Left lung (tissue), 10 donors: ENCODE measurements around the gene FGF7. TPM values are rescaled to one million over a fixed set of nuclear protein-coding genes. Genes with fewer than 3 reads are reported as not detected.

ENCODE experiments used
- ATAC-seq: fragments of 200-7000 bp; cut with Tn5 transposase; one replicate; pipeline ENCODE4 v1.9.1; 2020; ENCODE audit warnings: moderate library complexity
- DNase-seq, 4 donors: peaks; one replicate each; pipeline ENCODE4 v3.0.0-alpha.2; 2013 to 2020
- H3K27ac ChIP-seq, 2 donors: fragments of 200-600 bp; sonication (generic) in 1 of 2; one replicate each; pipeline versions ENCODE4 v1.5.0 to v1.8.0; 2020 to 2021
- H3K27me3 ChIP-seq, 2 donors: fragments of 200-600 bp; sonication (generic) in 1 of 2; one replicate each; pipeline versions ENCODE4 v1.5.0 to v1.8.0; 2020 to 2021
- H3K36me3 ChIP-seq, 2 donors: fragments of 200-600 bp; sonication (generic) in 1 of 2; one replicate each; pipeline versions ENCODE4 v1.5.0 to v1.8.0; 2020 to 2021
- H3K4me1 ChIP-seq, 2 donors: fragments of 200-600 bp; one replicate each; pipeline ENCODE4 v1.8.0; 2021
- H3K4me3 ChIP-seq, 2 donors: fragments of 200-600 bp; sonication (generic) in 1 of 2; one replicate each; pipeline versions ENCODE4 v1.5.0 to v1.8.0; 2020 to 2021; ENCODE audit warnings: mild to moderate bottlenecking in 1 of 2
- H3K9me3 ChIP-seq, 2 donors: fragments of 200-600 bp; sonication (generic) in 1 of 2; one replicate each; pipeline versions ENCODE4 v1.5.0 to v1.8.0; 2020 to 2021
- intact Hi-C, 2 donors: fragments of 100-400 bp; cut with DNase I; formaldehyde crosslinking; loops; one replicate each; pipeline versions ENCODE4 v1.11.2 to v1.14.2; 2022
- polyA plus RNA-seq, 6 donors: library from polyadenylated mRNA; unstranded; fragments of 120-200 nt; gene quantifications; one replicate each; pipeline ENCODE4 v1.2.1, GENCODE V29; 2013; ENCODE audit not compliant: insufficient read length in 6 of 6
- total RNA-seq, 2 donors: library from RNA; stranded (reverse); fragmentation: NEBNext Ultra II Directional; extraction: Animal tissue kit (Norgen Biotek cat#: 25700); gene quantifications; one replicate each; pipeline ENCODE4 v1.2.1, GENCODE V29; 2021
- TF ChIP-seq, protein P1 (sequence below), 2 donors: fragments of 200-600 bp; sonication (generic) in 1 of 2; IDR thresholded peaks; one replicate each; pipeline versions ENCODE4 v1.5.0 to v1.8.0; 2021; ENCODE audit warnings: antibody characterized with exemption in 2 of 2
- donor health status: DM: no; HTN: yes; CAD: no.
- donor health status: DM: no; HTN: no; CAD: no.

Gene FGF7
- total and polyA plus RNA-seq, 8 donors: 14.4 to 31.8 (median 21.4) TPM

DNA sequence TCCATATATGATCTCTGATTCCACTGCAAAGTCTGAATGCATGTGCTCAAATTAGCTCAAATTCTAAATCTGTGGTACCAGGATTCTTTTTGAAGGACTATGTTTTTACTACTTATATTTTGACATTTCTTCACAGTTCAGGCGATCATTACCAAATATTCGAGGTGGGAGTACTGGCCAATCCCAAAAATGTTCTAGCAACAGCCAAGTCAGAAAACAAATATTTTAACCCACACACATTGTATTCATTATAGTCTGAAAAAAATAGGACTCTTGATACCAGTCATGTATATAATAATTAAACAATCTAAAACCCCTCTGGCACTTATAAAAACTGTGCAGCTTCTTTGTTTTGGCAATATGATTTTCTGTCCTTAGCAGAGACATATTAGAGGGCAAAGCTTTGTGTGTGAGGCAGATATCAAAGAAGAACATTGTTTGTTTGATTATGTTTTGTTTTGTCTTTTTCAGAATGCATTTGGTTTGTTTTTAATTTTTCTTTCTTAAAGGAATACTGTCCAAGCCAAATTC is 37.4 kb downstream of the FGF7 start:
- H3K4me3 ChIP-seq: no peak overlapping the region
- intact Hi-C loops: no loop called here
- ATAC-seq: no peak
- no peak overlapping the region for H3K27ac ChIP-seq
- no peaks in the 10 kb centered on the region for H3K4me1 ChIP-seq
- H3K9me3 ChIP-seq: no peaks in the 10 kb centered on the region
- TF ChIP-seq, protein P1, sequence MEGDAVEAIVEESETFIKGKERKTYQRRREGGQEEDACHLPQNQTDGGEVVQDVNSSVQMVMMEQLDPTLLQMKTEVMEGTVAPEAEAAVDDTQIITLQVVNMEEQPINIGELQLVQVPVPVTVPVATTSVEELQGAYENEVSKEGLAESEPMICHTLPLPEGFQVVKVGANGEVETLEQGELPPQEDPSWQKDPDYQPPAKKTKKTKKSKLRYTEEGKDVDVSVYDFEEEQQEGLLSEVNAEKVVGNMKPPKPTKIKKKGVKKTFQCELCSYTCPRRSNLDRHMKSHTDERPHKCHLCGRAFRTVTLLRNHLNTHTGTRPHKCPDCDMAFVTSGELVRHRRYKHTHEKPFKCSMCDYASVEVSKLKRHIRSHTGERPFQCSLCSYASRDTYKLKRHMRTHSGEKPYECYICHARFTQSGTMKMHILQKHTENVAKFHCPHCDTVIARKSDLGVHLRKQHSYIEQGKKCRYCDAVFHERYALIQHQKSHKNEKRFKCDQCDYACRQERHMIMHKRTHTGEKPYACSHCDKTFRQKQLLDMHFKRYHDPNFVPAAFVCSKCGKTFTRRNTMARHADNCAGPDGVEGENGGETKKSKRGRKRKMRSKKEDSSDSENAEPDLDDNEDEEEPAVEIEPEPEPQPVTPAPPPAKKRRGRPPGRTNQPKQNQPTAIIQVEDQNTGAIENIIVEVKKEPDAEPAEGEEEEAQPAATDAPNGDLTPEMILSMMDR (IDR thresholded peaks at IDR 0.05): no peak
- H3K27me3 ChIP-seq: no peaks in the 10 kb centered on the region
- no peak for DNase-seq
- H3K36me3 ChIP-seq: no peaks in the 10 kb centered on the region

DNA sequence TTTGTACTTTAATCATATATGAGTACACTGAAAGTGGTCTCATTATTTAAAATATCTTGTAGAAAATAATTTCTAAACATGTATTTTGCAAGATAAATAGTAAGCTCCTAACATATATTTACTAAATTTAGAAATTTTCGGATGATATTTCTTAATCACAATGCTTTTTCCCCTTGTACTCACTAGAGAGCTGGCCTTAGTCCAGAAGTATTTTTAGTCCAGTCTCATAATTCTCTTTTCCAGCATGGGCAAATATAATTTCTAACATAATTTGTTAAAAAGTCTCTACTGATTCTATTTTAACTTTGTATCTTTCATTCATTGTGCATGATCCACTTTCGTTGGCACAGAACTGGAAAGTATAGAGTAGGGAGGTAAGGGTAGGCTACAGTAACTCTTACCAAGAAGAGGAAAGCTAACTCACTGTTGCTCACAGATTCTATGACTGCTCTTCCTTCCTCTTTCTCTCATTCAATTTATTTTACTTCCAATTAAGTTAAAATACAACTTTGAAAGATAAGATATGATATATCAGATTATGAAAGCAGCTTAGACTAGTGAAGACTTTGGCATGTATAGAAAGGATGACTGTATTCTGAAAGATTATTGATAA is 39.3 kb downstream of the FGF7 start:
- Histone ChIP-seq H3K27ac (no peak overlapping the region), H3K36me3 (no peaks in the 10 kb centered on the region), H3K9me3 (no peaks in the 10 kb centered on the region), H3K27me3 (no peaks in the 10 kb centered on the region), H3K4me1 (peaks cover 0 to 10% of the 10 kb centered on the region in 2 donors), H3K4me3 (no peak overlapping the region)
- peak in 1 of 4 donors; percentile 38 for DNase-seq
- ATAC-seq: no peak
- TF ChIP-seq, protein P1 (IDR thresholded peaks at IDR 0.05): no peak
- intact Hi-C loops: no loop called here

DNA sequence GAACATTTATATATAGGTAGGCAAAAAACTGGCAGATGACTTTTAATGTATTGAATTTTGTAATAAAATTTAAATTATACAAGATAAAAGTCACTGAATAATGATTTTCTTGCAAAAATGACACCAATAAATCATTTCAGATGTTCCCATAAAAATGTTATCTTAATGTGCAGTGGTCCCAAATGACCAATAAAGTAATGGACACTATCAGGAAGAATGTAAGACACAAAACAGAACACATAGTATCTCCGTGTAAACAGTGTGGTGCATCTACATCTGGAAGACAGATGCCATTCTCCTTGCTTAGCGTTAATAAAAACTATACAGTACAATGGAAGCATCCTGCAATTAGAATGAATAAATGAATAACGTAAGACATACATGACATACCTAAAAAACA is 41.5 kb downstream of the FGF7 start:
- intact Hi-C loops: no loop called here
- no peaks in the 10 kb centered on the region for H3K9me3 ChIP-seq
- peaks cover 0 to 10% of the 10 kb centered on the region in 2 donors for H3K4me1 ChIP-seq
- TF ChIP-seq, protein P1 (IDR thresholded peaks at IDR 0.05): no peak
- H3K27ac ChIP-seq: no peak overlapping the region
- ATAC-seq (no peak), DNase-seq (no peak)
- H3K27me3 ChIP-seq: no peaks in the 10 kb centered on the region
- no peak overlapping the region for H3K4me3 ChIP-seq
- no peaks in the 10 kb centered on the region for H3K36me3 ChIP-seq

DNA sequence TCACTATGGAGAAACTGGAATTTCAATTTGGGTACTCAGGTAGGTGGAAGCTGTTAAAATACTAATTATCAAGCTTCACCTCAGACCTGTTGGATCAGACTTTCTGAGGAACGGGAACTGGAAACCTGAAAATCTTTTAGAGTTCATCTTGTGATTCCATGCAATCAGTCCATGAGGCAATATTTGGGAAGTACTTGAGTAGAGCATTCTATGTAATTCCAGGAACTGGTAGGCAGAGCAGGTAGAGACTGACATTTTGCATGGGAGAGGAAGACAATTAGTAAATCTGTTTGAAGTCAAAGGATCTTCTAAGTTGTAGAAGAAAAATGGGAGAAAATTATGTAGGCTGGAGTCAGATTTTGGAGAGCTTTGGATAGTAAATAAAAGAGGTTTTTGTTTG is 43.1 kb downstream of the FGF7 start:
- peak overlapping the region in 1 of 2 donors; percentile 34 for H3K4me3 ChIP-seq
- H3K9me3 ChIP-seq: no peaks in the 10 kb centered on the region
- intact Hi-C loops: no loop called here
- TF ChIP-seq, protein P1 (IDR thresholded peaks at IDR 0.05): no peak
- ATAC-seq: peak; percentile 63
- H3K27ac ChIP-seq: peak overlapping the region; percentile 31 to 64
- no peaks in the 10 kb centered on the region for H3K36me3 ChIP-seq
- no peaks in the 10 kb centered on the region for H3K27me3 ChIP-seq
- DNase-seq: no peak
- H3K4me1 ChIP-seq: peaks cover 0 to 10% of the 10 kb centered on the region in 2 donors

DNA sequence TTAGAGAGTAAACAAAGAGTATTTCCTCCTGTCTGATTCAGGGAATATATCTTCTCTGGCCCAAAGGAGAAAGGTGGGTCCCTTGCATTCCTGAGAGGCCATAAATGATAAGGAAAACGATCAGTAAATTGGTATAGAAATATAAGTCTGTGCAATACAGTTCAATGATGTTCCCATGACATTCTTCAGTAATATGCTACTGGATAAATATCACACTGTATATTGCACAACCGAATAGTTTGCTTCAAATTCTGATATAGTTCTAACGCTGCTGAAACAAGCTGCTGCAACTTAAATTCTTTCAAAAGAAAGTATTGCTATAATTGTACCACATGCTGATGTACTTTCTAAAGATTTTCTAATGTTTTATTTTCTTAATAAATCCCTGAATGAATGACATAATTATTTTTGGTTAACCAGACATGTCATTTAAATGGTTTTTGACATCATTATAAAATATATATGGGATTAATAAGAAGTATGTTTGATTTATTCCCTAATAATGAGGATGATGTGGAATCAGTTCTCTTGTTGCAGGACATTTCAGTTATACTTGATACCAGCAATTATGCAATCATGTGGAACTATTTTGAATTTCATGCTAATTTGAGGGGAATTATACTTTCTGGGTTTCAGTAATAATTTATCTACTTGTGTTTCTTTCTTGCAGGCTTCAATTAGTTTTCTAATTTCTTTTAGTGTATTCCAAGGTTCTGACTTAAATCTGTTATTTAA is 44.9 kb downstream of the FGF7 start:
- DNase-seq (peak in 2 of 4 donors; percentile 25 to 27), ATAC-seq (peak; percentile 40)
- TF ChIP-seq, protein P1 (IDR thresholded peaks at IDR 0.05): no peak
- H3K36me3 ChIP-seq: no peaks in the 10 kb centered on the region
- intact Hi-C loops: no loop called here
- peak overlapping the region; percentile 31 to 64 for H3K27ac ChIP-seq
- no peaks in the 10 kb centered on the region for H3K9me3 ChIP-seq
- peaks cover 0 to 10% of the 10 kb centered on the region in 2 donors for H3K4me1 ChIP-seq
- H3K4me3 ChIP-seq: peak overlapping the region in 1 of 2 donors; percentile 34
- H3K27me3 ChIP-seq: no peaks in the 10 kb centered on the region
